ENCODE results near the gene CYTH1.

DNA sequence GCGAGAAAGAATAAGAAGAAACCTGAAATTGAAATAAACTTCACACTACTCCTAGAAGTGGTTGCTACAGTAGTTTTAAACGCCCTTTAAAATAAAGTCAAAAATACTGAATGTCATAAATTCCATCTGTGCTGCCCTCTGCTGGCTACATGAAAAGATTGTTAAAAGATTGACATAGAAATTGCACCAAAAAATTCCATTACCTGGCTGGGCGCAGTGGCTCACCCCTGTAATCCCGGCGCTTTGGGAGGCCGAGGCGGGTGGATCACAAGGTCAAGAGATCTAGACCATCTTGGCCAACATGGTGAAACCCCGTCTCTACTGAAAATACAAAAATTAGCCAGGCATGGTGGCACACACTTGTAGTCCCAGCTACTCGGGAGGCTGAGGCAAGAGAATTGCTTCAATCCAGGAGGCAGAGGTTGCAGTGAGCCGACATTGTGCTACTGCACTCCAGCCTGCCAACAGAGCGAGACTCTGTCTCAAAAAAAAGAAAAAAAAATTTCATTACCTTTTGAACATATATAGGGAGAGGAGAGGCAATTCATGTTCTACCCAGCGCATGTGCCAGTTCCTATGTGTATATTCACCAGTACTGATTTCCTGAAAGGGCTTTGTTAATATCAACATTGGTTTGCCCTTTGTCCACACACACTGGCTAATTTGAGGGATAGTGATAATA is 36.5 kb downstream of the CYTH1 start:
- TF ChIP-seq, protein P1, sequence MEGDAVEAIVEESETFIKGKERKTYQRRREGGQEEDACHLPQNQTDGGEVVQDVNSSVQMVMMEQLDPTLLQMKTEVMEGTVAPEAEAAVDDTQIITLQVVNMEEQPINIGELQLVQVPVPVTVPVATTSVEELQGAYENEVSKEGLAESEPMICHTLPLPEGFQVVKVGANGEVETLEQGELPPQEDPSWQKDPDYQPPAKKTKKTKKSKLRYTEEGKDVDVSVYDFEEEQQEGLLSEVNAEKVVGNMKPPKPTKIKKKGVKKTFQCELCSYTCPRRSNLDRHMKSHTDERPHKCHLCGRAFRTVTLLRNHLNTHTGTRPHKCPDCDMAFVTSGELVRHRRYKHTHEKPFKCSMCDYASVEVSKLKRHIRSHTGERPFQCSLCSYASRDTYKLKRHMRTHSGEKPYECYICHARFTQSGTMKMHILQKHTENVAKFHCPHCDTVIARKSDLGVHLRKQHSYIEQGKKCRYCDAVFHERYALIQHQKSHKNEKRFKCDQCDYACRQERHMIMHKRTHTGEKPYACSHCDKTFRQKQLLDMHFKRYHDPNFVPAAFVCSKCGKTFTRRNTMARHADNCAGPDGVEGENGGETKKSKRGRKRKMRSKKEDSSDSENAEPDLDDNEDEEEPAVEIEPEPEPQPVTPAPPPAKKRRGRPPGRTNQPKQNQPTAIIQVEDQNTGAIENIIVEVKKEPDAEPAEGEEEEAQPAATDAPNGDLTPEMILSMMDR (IDR thresholded peaks at IDR 0.05) = peak; percentile 46 to 58 (median 52)
- TF ChIP-seq POLR2A (IDR thresholded peaks at IDR 0.05) = no peak
